Liver (tissue), 9 donors: ENCODE results near the gene ASIC3. TPM values are rescaled to one million over a fixed set of nuclear protein-coding genes. Genes with fewer than 3 reads are reported as not detected.

ENCODE experiments used
- DNase-seq: peaks from one replicate; pipeline ENCODE4 v3.0.0-alpha.2; 2017; ENCODE audit warnings: low spot score
- H3K27ac ChIP-seq, 2 donors: one replicate each; pipeline ENCODE4 v1.7.0; 2013; ENCODE audit warnings: inconsistent platforms in 2 of 2, low read length in 2 of 2, control low read depth in 1 of 2, low read depth in 1 of 2, mild to moderate bottlenecking in 1 of 2
- H3K27me3 ChIP-seq, 4 donors: one replicate each; pipeline versions ENCODE4 v1.6.1 to v1.7.0; 2013; ENCODE audit warnings: low read length in 3 of 4, inconsistent platforms in 1 of 4, mild to moderate bottlenecking in 1 of 4, moderate library complexity in 1 of 4; ENCODE audit not compliant: control insufficient read depth in 4 of 4, insufficient read depth in 4 of 4
- H3K36me3 ChIP-seq, 4 donors: one replicate each; pipeline versions ENCODE4 v1.6.1 to v1.7.0; 2013; ENCODE audit warnings: low read length in 3 of 4, mild to moderate bottlenecking in 3 of 4, low read depth in 1 of 4, moderate library complexity in 1 of 4; ENCODE audit not compliant: control insufficient read depth in 4 of 4, insufficient read depth in 3 of 4
- H3K4me1 ChIP-seq, 4 donors: one replicate each; pipeline versions ENCODE4 v1.6.1 to v1.7.0; 2013; ENCODE audit warnings: low read length in 3 of 4, mild to moderate bottlenecking in 3 of 4, moderate library complexity in 1 of 4; ENCODE audit not compliant: control insufficient read depth in 4 of 4, insufficient read depth in 4 of 4
- H3K4me3 ChIP-seq, 3 donors: one replicate each; pipeline versions ENCODE4 v1.6.1 to v1.7.0; 2013; ENCODE audit warnings: low read length in 3 of 3, control low read depth in 1 of 3, low read depth in 1 of 3, mild to moderate bottlenecking in 1 of 3
- H3K9ac ChIP-seq, 2 donors: one replicate each; pipeline ENCODE4 v1.7.0; 2013; ENCODE audit warnings: low read length in 2 of 2, mild to moderate bottlenecking in 2 of 2, moderate library complexity in 2 of 2, control low read depth in 1 of 2, low read depth in 1 of 2
- H3K9me3 ChIP-seq, 4 donors: one replicate each; pipeline versions ENCODE4 v1.6.1 to v1.7.0; 2013; ENCODE audit warnings: low read length in 3 of 4; ENCODE audit not compliant: control insufficient read depth in 4 of 4
- ATF3 ChIP-seq: IDR thresholded peaks from 2 replicates; pipeline ENCODE4 v1.6.1; 2016; ENCODE audit warnings: antibody characterized with exemption
- CTCF ChIP-seq: fragments of 150-350 bp; IDR thresholded peaks from 2 replicates; pipeline ENCODE4 v1.5.1; 2017; ENCODE audit warnings: improper control_type of control experiment, low read depth, low read length; ENCODE audit not compliant: missing input control
- EGR1 ChIP-seq, 2 donors: IDR thresholded peaks; 2 replicates each; pipeline ENCODE4 v1.6.1; 2016 to 2018; ENCODE audit warnings: antibody characterized with exemption in 2 of 2, low read depth in 2 of 2
- FOXA2 ChIP-seq: IDR thresholded peaks from 2 replicates; pipeline ENCODE4 v1.6.1; 2016; ENCODE audit warnings: antibody characterized with exemption
- GABPA ChIP-seq, 2 donors: IDR thresholded peaks in 1 of 2; conservative IDR thresholded peaks in 1 of 2; 2 replicates each; pipeline ENCODE4 v1.6.1; 2016; ENCODE audit warnings: antibody characterized with exemption in 2 of 2, mild to moderate bottlenecking in 1 of 2, moderate library complexity in 1 of 2
- MAX ChIP-seq: IDR thresholded peaks from 2 replicates; pipeline ENCODE4 v1.6.1; 2016; ENCODE audit warnings: antibody characterized with exemption
- NR2F2 ChIP-seq: IDR thresholded peaks from 2 replicates; pipeline ENCODE4 v1.6.1; 2016; ENCODE audit warnings: antibody characterized with exemption
- REST ChIP-seq: IDR thresholded peaks from 2 replicates; pipeline ENCODE4 v1.6.1; 2016; ENCODE audit warnings: antibody characterized with exemption, mild to moderate bottlenecking
- RXRA ChIP-seq, 2 donors: IDR thresholded peaks; 2 replicates each; pipeline ENCODE4 v1.6.1; 2017 to 2018; ENCODE audit warnings: antibody characterized with exemption in 2 of 2, mild to moderate bottlenecking in 1 of 2
- SP1 ChIP-seq: IDR thresholded peaks from 2 replicates; pipeline ENCODE4 v1.6.1; 2018; ENCODE audit warnings: antibody characterized with exemption, mild to moderate bottlenecking
- YY1 ChIP-seq: IDR thresholded peaks from 2 replicates; pipeline ENCODE4 v1.6.1; 2016; ENCODE audit warnings: antibody characterized with exemption, mild to moderate bottlenecking
- WGBS: extraction: QIAGEN DNeasy Blood & Tissue Kit; methylation state at CpG from one replicate; pipeline ENCODE4 v1.1.7; 2013; 5-methylcytosine and 5-hydroxymethylcytosine counted together
- polyA plus RNA-seq, 2 donors: library from polyadenylated mRNA; stranded (reverse) in 1 of 2; unstranded in 1 of 2; fragments of 200-250 nt in 1 of 2; fragments of >200 nt in 1 of 2; fragmentation: Nextera tagmentation in 1 of 2; extraction: Ambion mirVana in 1 of 2; gene quantifications; one replicate each; pipeline versions ENCODE4 v1.2.1 to v1.2.3, GENCODE V29; 2013 to 2015
- total RNA-seq, 2 donors: library from RNA; depleted of rRNA; stranded (reverse); fragments of >200 nt; gene quantifications; one replicate each; pipeline ENCODE4 v1.2.3, GENCODE V29; 2014
- donor health status: healthy.
- donor health status: healthy.
- donor health status: healthy.
- donor health status: healthy.
- donor health status: healthy.

ASIC3 gene
- total and polyA plus RNA-seq, 4 donors, result 0.05 to 1.0 (median 0.39) TPM

GRCh38 chr7:151064993-151065392 is 16.7 kb downstream of the ASIC3 start:
- no peak overlapping the region for H3K27ac ChIP-seq
- 91% methylated on average over 6 of the region's 6 CpGs for WGBS
- no peak for TF ChIP-seq REST
- no peak for TF ChIP-seq SP1
- no peak for TF ChIP-seq RXRA (IDR thresholded peaks at IDR 0.05)
- TF ChIP-seq NR2F2, result no peak
- no peak for TF ChIP-seq YY1
- peaks cover 19 to 44% (median 31%) of the 10 kb centered on the region in 4 donors for H3K36me3 ChIP-seq
- H3K4me3 ChIP-seq, result no peak overlapping the region
- DNase-seq, result no peak
- H3K27me3 ChIP-seq, result no peaks in the 10 kb centered on the region
- H3K9ac ChIP-seq, result no peak overlapping the region
- peaks cover 13 to 48% (median 35%) of the 10 kb centered on the region in 4 donors for H3K4me1 ChIP-seq
- H3K9me3 ChIP-seq, result no peaks in the 10 kb centered on the region

- no peak for TF ChIP-seq FOXA2
- no peak for TF ChIP-seq CTCF
- no peak for TF ChIP-seq MAX
- no peak for TF ChIP-seq RXRA (IDR thresholded peaks at IDR 0.05)
- no peak for TF ChIP-seq ATF3
- no peak for TF ChIP-seq EGR1 (IDR thresholded peaks at IDR 0.05; ENCODE audit: low read depth in 2 of 2)
- no peak for TF ChIP-seq REST
- no peak for TF ChIP-seq GABPA (IDR thresholded peaks at IDR 0.05 in 1 of 2, conservative IDR thresholded peaks at IDR 0.05 in 1 of 2)
- no peak for DNase-seq
- no peaks in the 10 kb centered on the region for H3K27me3 ChIP-seq
- H3K4me1 ChIP-seq, result peaks cover 12 to 42% (median 30%) of the 10 kb centered on the region in 4 donors
- no peak overlapping the region for H3K4me3 ChIP-seq
- no peak overlapping the region for H3K27ac ChIP-seq
- no peaks in the 10 kb centered on the region for H3K9me3 ChIP-seq
- H3K9ac ChIP-seq, result no peak overlapping the region
- 82% methylated on average over 14 of the region's 14 CpGs for WGBS
- H3K36me3 ChIP-seq, result peaks cover 23 to 49% (median 35%) of the 10 kb centered on the region in 4 donors
Observed at GRCh38 chr7:151065516-151065915, 17.2 kb downstream of the ASIC3 start.
